HK-2 (cell line): ENCODE measurements around the gene VCPKMT.

Source experiments
- DNase-seq: peaks from one replicate; pipeline ENCODE4 v3.0.0-alpha.2; 2018; ENCODE audit not compliant: unreplicated experiment

The VCPKMT gene

GRCh38 chr14:50116181-50116956, at the start of gene VCPKMT:
Gene VCPKMT, minus strand, starts transcription at chr14:50116572. Its CDS starts 20 bp downstream, at chr14:50116552.
- peak; percentile 92 for DNase-seq

GRCh38 chr14:50156111-50156510, 39.7 kb upstream of the VCPKMT start:
- DNase-seq, result no peak

GRCh38 chr14:50148799-50149198, 32.4 kb upstream of the VCPKMT start:
- no peak for DNase-seq

- no peak for DNase-seq
Observed at GRCh38 chr14:50139192-50139591, 22.8 kb upstream of the VCPKMT start.

- no peak for DNase-seq
Observed at GRCh38 chr14:50127802-50128201, 11.4 kb upstream of the VCPKMT start.

- DNase-seq, result no peak
Observed at GRCh38 chr14:50123062-50123461, 6.7 kb upstream of the VCPKMT start.

- DNase-seq, result no peak
Observed at GRCh38 chr14:50122291-50122690, 5.9 kb upstream of the VCPKMT start.

- DNase-seq, result no peak
Observed at GRCh38 chr14:50121486-50121885, 5.1 kb upstream of the VCPKMT start.

GRCh38 chr14:50117456-50117855, 1.1 kb upstream of the VCPKMT start:
- no peak for DNase-seq

- DNase-seq, result no peak
Observed at GRCh38 chr14:50116966-50117365, 594 bp upstream of the VCPKMT start.

GRCh38 chr14:50113381-50114035, 2.9 kb downstream of the VCPKMT start:
- no peak for DNase-seq

- no peak for DNase-seq
Observed at GRCh38 chr14:50110323-50111037, 5.9 kb downstream of the VCPKMT start.

- DNase-seq, result no peak
Observed at GRCh38 chr14:50109342-50109741, 7.0 kb downstream of the VCPKMT start.

GRCh38 chr14:50107850-50108249, 8.5 kb downstream of the VCPKMT start:
- DNase-seq, result no peak

GRCh38 chr14:50106178-50106577, 10.2 kb downstream of the VCPKMT start:
- no peak for DNase-seq

- no peak for DNase-seq
Observed at GRCh38 chr14:50103558-50103957, 12.8 kb downstream of the VCPKMT start.

GRCh38 chr14:50101417-50101816, 15.0 kb downstream of the VCPKMT start:
- no peak for DNase-seq

- DNase-seq, result no peak
Observed at GRCh38 chr14:50100805-50101204, 15.6 kb downstream of the VCPKMT start.

GRCh38 chr14:50099335-50099734, 17.0 kb downstream of the VCPKMT start:
- DNase-seq, result no peak

GRCh38 chr14:50095895-50096294, 20.5 kb downstream of the VCPKMT start:
- DNase-seq, result no peak

GRCh38 chr14:50094056-50094755, 22.2 kb downstream of the VCPKMT start:
- no peak for DNase-seq

- no peak for DNase-seq
Observed at GRCh38 chr14:50093496-50093895, 22.9 kb downstream of the VCPKMT start.
